ENCODE data around the gene SERTAD3.
"Not testable (repeated sequence)": the region's sequence is repeated elsewhere in the genome, so short reads cannot be mapped to it uniquely, and the experiment has no call there.

The SERTAD3 gene, protein sequence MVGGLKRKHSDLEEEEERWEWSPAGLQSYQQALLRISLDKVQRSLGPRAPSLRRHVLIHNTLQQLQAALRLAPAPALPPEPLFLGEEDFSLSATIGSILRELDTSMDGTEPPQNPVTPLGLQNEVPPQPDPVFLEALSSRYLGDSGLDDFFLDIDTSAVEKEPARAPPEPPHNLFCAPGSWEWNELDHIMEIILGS

DNA sequence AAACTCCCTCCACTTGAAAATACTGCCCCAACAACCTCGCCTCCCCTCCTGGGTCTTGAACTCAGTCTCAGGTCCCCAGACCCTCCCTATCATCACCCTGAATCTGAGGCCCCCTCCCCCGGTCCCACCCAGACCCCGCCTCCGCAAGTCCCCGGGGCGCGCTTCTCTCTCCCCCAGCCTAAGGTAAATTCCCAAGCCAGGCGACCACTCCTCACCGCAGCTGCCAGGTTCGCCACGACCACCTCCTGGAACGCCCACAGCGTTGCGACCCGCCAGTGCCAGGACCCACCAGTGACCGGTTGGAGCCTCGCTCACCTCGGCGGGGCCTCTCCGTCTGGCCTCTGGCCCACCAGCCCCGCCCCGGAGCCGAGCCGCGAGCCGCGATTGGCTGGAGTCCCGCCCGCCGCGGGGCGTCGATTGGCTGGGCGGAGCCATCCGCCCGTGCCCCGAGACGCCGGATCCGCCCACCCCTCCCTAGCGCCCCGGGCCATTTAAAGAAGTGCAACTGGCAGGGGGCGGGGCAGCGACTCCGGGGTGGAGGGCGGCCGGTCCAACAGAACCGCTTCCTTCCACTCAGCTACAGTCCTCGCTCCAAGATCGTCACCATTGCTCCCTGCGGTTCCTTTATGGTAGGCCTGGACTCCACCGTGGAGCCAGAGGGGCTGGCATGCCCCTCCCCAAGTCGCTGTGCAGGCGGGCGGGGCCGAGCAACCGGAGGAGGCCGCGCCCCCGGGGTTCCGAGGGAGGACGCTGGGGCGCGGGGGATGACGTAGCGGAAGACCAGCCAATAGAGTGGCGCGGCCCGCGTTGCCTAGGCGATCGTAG is at the start of gene SERTAD3:
SERTAD3 (minus strand) TSS at position 336 of the 825 bp plus-strand sequence. CDS start 2,255 bp downstream, outside the sequence.
- H3K4me3 ChIP-seq (ENCODE audit: low read depth, low read length) = peak within 1 kb of the TSS; percentile 95
- TF ChIP-seq, protein P1, sequence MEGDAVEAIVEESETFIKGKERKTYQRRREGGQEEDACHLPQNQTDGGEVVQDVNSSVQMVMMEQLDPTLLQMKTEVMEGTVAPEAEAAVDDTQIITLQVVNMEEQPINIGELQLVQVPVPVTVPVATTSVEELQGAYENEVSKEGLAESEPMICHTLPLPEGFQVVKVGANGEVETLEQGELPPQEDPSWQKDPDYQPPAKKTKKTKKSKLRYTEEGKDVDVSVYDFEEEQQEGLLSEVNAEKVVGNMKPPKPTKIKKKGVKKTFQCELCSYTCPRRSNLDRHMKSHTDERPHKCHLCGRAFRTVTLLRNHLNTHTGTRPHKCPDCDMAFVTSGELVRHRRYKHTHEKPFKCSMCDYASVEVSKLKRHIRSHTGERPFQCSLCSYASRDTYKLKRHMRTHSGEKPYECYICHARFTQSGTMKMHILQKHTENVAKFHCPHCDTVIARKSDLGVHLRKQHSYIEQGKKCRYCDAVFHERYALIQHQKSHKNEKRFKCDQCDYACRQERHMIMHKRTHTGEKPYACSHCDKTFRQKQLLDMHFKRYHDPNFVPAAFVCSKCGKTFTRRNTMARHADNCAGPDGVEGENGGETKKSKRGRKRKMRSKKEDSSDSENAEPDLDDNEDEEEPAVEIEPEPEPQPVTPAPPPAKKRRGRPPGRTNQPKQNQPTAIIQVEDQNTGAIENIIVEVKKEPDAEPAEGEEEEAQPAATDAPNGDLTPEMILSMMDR (IDR thresholded peaks at IDR 0.05; ENCODE audit: control insufficient read depth, extremely low read depth, insufficient read depth) = no peak
- DNase-seq (ENCODE audit: low read depth) = peak; percentile 66

DNA sequence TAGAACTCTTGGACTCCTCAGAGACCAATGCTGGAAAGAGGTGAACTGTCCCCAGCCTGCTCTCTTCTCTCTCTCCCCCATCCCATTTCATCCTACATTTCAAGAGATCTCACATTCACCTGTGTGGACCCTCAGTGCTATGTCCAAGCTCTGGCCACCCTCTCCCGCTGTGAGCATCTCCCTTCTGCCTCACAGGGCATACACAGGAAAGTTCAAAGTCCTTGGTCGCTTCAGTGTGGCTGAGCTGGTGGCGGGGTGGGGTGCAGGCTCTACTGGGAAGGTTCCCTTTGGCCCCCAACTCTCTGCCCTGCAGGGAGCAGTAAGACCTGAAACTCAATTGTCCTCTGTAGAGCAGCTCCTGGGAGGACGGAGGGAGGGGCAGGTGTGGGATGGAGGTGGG is 49.6 kb upstream of the SERTAD3 start:
- TF ChIP-seq, protein P1 (IDR thresholded peaks at IDR 0.05; ENCODE audit: control insufficient read depth, extremely low read depth, insufficient read depth) = no peak
- no peak overlapping the region for H3K4me3 ChIP-seq (ENCODE audit: low read depth, low read length)
- no peak for DNase-seq (ENCODE audit: low read depth)

DNA sequence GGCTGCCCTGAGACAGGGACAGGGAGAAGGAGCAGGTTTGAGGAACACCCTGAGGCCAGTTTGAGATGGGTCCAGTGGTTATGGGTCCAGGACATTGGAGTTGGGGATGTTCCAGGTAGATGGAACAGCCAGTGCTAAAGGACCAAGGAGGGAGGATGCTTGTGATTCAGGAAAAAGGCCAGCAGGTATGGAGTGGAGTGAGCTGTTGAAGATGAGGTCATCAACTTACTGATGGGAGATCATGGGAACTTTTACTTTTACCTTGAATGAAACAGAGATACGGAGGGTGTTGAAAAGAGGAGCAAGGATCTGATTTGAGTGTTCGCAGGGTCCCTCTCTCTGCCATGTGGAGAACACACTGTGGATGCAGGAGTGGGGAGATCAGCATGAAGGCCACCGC is 48.1 kb upstream of the SERTAD3 start:
- DNase-seq (ENCODE audit: low read depth) = no peak
- no peak overlapping the region for H3K4me3 ChIP-seq (ENCODE audit: low read depth, low read length)
- TF ChIP-seq, protein P1 (IDR thresholded peaks at IDR 0.05; ENCODE audit: control insufficient read depth, extremely low read depth, insufficient read depth) = no peak

DNA sequence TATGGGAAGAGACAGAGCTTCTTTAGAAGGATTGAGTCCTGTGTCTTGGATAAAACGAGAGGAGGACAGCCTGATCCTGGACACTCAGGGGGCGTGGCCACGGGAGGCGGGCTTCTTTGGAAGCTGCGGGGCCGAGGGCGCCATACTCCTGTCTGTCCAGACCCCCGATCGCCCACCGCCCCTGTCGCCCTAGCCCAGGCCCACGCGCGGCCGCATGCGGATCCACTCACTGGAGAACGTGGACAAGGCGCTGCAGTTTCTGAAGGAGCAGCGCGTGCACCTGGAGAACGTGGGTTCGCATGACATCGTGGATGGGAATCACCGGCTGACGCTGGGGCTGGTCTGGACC is 45.7 kb upstream of the SERTAD3 start:
- TF ChIP-seq, protein P1 (IDR thresholded peaks at IDR 0.05; ENCODE audit: control insufficient read depth, extremely low read depth, insufficient read depth) = no peak
- DNase-seq (ENCODE audit: low read depth) = no peak
- no peak overlapping the region for H3K4me3 ChIP-seq (ENCODE audit: low read depth, low read length)

DNA sequence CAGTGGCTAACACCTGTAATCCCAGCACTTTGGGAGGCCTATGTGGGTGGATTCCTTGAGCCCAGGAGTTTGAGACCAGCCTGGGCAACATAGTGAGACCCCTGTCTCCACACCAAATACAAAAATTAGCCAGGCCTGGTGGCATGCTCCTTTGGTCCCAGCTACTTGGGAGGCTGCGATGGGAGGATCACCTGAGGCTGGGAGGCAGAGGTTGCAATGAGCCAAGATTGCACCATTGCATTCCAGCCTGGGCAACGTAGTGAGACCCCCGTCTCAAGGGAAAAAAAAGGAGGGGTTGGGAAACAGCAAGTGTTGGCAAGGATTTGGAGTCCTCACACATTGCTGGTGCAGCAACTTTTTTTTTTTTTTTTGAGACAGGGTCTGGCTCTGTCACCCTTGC is 41.9 kb upstream of the SERTAD3 start:
- TF ChIP-seq, protein P1 (IDR thresholded peaks at IDR 0.05; ENCODE audit: control insufficient read depth, extremely low read depth, insufficient read depth) = no peak
- DNase-seq (ENCODE audit: low read depth) = no peak
- no peak overlapping the region for H3K4me3 ChIP-seq (ENCODE audit: low read depth, low read length)

DNA sequence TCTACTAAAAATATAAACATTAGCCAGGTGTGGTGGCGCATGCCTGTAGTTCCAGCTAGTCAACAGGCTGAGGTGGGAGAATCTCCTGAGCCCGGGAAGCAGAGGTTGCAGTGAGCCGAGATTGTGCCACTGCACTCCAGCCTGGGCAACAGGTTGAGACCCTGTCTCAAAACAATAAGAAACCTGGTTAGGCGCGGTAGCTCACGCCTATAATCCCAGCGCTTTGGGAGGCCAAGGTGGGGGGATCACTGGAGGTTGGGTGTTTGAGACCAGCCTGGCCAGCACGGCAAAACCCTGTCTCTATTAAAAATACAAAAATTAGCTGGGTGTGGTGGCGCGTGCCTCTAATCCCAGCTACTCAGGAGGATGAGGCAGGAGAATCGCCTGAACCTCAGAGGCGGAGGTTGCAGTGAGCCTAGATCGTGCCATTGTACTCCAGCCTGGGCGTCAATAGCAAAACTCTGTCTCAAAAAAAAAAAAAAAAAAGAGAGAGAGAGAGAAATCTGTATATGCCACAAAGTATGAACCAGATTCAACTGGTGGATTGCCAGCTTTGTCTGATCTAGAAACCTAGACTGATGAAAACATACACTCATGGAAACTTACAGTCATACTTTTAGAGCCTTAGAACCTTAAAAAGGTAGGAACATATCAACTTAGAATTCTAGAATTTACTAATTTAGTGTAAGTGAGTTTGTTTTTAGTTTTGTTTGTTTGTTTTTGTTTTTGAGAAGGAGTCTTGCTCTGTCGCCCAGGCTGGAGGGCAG is 31.9 kb upstream of the SERTAD3 start:
- not testable (repeated sequence) for H3K4me3 ChIP-seq (ENCODE audit: low read depth, low read length); DNase-seq (ENCODE audit: low read depth)

DNA sequence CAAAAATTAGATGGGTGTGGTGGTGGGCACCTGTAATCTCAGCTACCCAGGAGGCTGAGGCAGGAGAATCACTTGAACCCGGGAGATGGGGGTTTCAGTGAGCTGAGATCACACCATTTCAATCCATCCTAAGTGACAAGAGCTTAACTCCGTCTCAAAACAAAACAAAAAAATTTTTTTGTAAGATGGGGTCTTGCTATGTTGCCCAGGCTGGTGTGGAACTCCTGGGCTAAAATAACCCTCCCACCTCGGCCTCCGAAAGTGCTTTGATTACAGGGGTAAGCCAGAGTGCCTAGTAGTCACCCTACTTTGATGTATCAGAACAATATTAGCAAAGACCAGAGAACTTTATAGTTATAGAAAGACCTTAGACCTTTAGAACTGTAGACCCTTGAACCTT is 30.6 kb upstream of the SERTAD3 start:
- TF ChIP-seq, protein P1 (IDR thresholded peaks at IDR 0.05; ENCODE audit: control insufficient read depth, extremely low read depth, insufficient read depth) = no peak
- no peak overlapping the region for H3K4me3 ChIP-seq (ENCODE audit: low read depth, low read length)
- no peak for DNase-seq (ENCODE audit: low read depth)
